ENCODE results near the gene IFT172. TPM values are rescaled to one million over a fixed set of nuclear protein-coding genes. Genes with fewer than 3 reads are reported as not detected.

Gene IFT172
- total RNA-seq, 1 experiment from 2014 or later, result 13.7 TPM

- TF ChIP-seq CBX3 (IDR thresholded peaks at IDR 0.05; ENCODE audit: low read depth) (no peak), FOSL1 (IDR thresholded peaks at IDR 0.05; ENCODE audit: low read depth) (no peak), EZH2 (IDR thresholded peaks at IDR 0.05) (no peak)
Measured at GRCh38 chr2:27416151-27416550, 73.4 kb downstream of the IFT172 start (continued).

- BruUV-seq (replicated peaks), result no TSS peak
- DNase-seq (ENCODE audit: low read depth, low spot score) (no peak), ATAC-seq (no peak)
- no peak overlapping the region for H3K9ac ChIP-seq (ENCODE audit: low read length)
- no peak overlapping the region for H2AFZ ChIP-seq (ENCODE audit: low read depth, low read length, poor library complexity, severe bottlenecking)
- no peak overlapping the region for H3K27ac ChIP-seq (ENCODE audit: low read depth, low read length)
- H3K4me2 ChIP-seq (ENCODE audit: low read length), result no peak overlapping the region
- no peak for TF ChIP-seq ZFX (IDR thresholded peaks at IDR 0.05)
- TF ChIP-seq TCF7L2 (IDR thresholded peaks at IDR 0.05; ENCODE audit: borderline replicate concordance, extremely low read depth, insufficient read depth, insufficient read length), result no peak
- TF ChIP-seq ATF3 (IDR thresholded peaks at IDR 0.05), result no peak
- TF ChIP-seq EGR1 (IDR thresholded peaks at IDR 0.05; ENCODE audit: low read depth), result no peak
- TF ChIP-seq CTCF (IDR thresholded peaks at IDR 0.05 in 2 of 3, conservative IDR thresholded peaks at IDR 0.05 in 1 of 3; ENCODE audit: borderline replicate concordance in 1 of 3, insufficient read depth in 1 of 3, low read depth in 2 of 3, low read length in 2 of 3), result no peak
- no peak for TF ChIP-seq MAX (IDR thresholded peaks at IDR 0.05)
- TF ChIP-seq ELF1 (IDR thresholded peaks at IDR 0.05; ENCODE audit: borderline replicate concordance, low read depth), result no peak
- TF ChIP-seq SRF (IDR thresholded peaks at IDR 0.05; ENCODE audit: low read depth), result no peak
- no peak for TF ChIP-seq SP1 (IDR thresholded peaks at IDR 0.05; ENCODE audit: low read depth)
- no peak for TF ChIP-seq JUND (IDR thresholded peaks at IDR 0.05)
- no peak for TF ChIP-seq ZBTB33 (IDR thresholded peaks at IDR 0.05; ENCODE audit: extremely low read depth, insufficient replicate concordance, low read length)
- no peak for TF ChIP-seq CEBPB (IDR thresholded peaks at IDR 0.05; ENCODE audit: low read depth)
- no peak for TF ChIP-seq POLR2AphosphoS5 (IDR thresholded peaks at IDR 0.05; ENCODE audit: low read depth, low read length)
- no peak for TF ChIP-seq POLR2A (IDR thresholded peaks at IDR 0.05; ENCODE audit: borderline replicate concordance, extremely low read depth, insufficient read depth, insufficient read length)
- TF ChIP-seq EZH2 (IDR thresholded peaks at IDR 0.05), result no peak
- no peak for TF ChIP-seq EZH2phosphoT487 (IDR thresholded peaks at IDR 0.05; ENCODE audit: borderline replicate concordance)
- TF ChIP-seq FOSL1 (IDR thresholded peaks at IDR 0.05; ENCODE audit: low read depth), result no peak
- H3K27me3 ChIP-seq (ENCODE audit: insufficient read depth, low read length), result no peaks in the 10 kb centered on the region
- ChIA-PET CTCF (no interaction called here), POLR2A (no interaction called here), RAD21 (ENCODE audit: low non-redundant PET in 1 of 2, low total read pairs in 2 of 2, uncharacterized antibody in 2 of 2, unreplicated experiment in 2 of 2) (no interaction called here)
- intact Hi-C loops (cut with micrococcal nuclease), result no loop called here
- H3K9me2 ChIP-seq (ENCODE audit: insufficient read depth), result no peaks in the 10 kb centered on the region
- H3K4me1 ChIP-seq (ENCODE audit: control insufficient read depth in 1 of 2, insufficient read depth in 2 of 2, low read length in 2 of 2), result peaks cover 4 to 26% of the 10 kb centered on the region in 2 experiments; a peak in 3 of 4 replicates
- H4K20me1 ChIP-seq (ENCODE audit: insufficient read depth), result no peaks in the 10 kb centered on the region; the same call in 1 of the 2 replicates
- peaks cover under 1 to 3% of the 10 kb centered on the region in 2 experiments; a peak in 1 of 4 replicates for H3K36me3 ChIP-seq (ENCODE audit: control insufficient read depth in 1 of 2, insufficient read depth in 2 of 2, low read length in 2 of 2)
- no peak overlapping the region for H3K4me3 ChIP-seq (replicated peaks in 1 of 2; ENCODE audit: low read depth in 1 of 2, low read length in 2 of 2)
- peaks cover 18% of the 10 kb centered on the region for H3K79me2 ChIP-seq (ENCODE audit: insufficient read depth, low read length)
- no peaks in the 10 kb centered on the region for H3K9me3 ChIP-seq (ENCODE audit: control insufficient read depth in 1 of 2, insufficient read depth in 1 of 2, low read depth in 1 of 2, low read length in 2 of 2)
Measured at GRCh38 chr2:27412419-27413152, 77.0 kb downstream of the IFT172 start.

All from HCT116 (cell line).